ENCODE measurements around the gene IDH3B.
A peak's percentile ranks its signal among the peaks of the same experiment; 100 is the strongest.

The IDH3B gene

DNA sequence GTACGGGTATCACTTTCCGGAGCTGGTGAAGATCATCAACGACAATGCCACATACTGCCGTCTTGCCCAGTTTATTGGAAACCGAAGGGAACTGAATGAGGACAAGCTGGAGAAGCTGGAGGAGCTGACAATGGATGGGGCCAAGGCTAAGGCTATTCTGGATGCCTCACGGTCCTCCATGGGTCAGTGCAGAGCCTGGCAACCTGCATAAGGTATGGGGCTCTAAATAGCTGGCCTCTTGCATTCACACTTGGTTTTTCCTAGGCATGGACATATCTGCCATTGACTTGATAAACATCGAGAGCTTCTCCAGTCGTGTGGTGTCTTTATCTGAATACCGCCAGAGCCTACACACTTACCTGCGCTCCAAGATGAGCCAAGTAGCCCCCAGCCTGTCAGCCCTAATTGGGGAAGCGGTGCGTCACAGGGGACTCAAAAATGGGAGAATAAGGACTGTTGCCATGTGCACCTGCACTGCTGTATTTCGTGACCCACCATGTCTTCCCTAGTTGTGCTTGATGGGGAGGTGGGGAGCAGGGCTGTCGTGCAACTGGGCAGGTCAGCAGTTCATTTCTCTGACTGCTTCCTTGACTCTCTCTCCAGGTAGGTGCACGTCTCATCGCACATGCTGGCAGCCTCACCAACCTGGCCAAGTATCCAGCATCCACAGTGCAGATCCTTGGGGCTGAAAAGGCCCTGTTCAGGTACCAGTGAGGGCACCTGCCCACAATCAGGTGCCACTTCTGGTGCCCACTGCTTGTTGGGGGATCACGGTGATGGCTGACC lies 8.5 kb downstream of the IDH3B start:
- DNase-seq, result no peak

DNA sequence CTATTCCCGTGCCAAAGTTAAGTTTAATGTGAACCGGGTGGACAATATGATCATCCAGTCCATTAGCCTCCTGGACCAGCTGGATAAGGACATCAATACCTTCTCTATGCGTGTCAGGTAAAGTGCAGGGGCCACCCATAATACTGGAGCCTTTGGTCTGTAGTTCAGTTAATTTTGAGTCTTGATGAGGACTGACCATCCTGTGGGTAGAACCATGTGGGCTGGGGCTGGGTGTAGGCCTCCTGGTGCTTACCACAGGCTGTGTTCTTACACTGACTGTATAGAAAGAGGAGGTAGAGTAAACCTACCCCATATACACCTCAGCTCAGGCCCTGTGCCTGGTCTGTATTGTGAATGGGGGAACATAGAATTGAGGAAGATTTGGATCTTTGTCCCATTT lies 9.2 kb downstream of the IDH3B start:
- no peak for DNase-seq

DNA sequence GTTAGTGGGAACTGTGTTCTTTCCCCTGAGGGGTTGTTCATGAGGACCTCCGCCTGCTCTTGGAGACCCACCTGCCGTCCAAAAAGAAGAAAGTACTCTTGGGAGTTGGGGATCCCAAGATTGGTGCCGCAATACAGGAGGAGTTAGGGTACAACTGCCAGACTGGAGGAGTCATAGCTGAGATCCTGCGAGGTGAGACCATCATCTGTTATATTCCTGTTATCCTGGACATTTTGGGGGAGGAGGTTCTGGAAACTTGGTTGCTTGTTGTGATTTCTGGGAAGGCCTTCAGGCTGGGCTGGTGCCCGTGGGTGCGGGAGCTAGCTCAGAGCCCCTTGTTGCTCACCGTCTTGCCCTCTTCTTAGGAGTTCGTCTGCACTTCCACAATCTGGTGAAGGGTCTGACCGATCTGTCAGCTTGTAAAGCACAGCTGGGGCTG lies 9.6 kb downstream of the IDH3B start:
- DNase-seq, result no peak

DNA sequence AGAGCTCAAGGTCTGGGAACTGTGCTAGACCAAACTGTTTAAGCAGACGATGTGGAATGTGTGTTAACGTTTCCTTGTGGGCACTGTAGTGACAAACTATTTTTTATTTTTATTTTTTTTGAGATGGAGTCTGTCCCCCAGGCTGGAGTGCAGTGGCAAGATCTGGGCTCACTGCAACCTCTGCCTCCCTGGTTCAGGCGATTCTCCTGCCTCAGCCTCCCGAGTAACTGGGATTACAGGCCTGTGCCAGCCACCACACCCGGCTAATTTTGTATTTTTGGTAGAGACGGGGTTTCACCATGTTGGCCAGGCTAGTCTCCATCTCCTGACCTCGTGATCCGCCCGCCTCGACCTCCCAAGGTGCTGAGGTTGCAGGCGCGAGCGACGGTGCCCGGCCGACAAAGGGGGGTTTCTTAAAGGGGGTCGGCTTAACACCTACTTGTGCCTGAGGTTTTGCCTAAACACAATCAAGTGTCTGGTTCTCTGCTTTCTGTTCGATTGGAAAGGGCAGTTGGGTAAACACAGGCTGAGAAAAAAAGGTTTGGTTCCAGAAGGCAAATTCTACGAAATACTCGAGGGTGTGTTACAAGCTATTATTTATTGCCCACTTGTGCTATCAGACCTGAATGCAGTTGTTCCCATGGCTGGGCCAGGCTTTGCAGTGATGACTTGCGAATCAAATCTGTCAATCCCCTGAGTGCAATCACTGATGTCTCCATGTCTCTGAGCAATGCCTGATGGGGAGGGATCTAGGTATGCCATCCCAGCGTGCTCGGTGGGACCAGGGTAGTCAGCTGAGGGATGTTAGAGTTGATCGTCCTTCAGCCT lies 10.2 kb downstream of the IDH3B start:
- DNase-seq, result no peak

DNA sequence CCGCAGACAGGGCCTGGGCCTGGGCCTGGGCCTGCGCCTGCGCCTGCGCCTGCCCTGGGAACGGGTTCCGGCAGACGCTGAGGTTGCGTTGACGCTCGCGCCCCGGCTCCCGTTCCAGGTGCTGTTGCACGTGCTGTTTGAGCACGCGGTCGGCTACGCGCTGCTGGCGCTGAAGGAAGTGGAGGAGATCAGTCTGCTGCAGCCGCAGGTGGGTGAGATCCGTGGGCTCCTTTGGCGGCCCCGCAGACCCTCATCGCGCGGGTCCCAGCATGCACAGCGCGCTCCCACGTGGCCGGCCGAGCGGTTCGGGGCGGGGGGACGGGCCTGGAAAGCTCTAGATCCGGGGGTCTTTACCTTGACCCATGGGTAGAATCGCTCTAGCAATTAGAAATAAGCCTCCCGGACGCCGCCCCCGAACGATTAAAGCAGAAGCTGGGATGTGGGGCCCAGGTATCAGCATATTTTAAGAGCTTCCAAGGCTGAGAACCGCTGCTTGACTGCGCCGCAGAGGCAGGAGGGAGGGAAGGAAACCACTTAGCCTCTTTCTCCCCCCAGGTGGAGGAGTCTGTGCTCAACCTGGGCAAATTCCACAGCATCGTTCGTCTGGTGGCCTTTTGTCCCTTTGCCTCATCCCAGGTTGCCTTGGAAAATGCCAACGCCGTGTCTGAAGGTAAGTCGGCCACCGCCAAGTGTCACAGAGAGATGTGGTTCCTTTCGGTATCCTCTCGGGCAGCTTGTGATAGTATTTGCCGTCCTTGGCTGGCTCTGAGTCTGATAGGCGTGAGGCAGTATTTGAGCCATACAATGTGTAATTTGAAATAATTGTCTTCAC lies 11.1 kb downstream of the IDH3B start:
- DNase-seq, result peak; percentile 73

DNA sequence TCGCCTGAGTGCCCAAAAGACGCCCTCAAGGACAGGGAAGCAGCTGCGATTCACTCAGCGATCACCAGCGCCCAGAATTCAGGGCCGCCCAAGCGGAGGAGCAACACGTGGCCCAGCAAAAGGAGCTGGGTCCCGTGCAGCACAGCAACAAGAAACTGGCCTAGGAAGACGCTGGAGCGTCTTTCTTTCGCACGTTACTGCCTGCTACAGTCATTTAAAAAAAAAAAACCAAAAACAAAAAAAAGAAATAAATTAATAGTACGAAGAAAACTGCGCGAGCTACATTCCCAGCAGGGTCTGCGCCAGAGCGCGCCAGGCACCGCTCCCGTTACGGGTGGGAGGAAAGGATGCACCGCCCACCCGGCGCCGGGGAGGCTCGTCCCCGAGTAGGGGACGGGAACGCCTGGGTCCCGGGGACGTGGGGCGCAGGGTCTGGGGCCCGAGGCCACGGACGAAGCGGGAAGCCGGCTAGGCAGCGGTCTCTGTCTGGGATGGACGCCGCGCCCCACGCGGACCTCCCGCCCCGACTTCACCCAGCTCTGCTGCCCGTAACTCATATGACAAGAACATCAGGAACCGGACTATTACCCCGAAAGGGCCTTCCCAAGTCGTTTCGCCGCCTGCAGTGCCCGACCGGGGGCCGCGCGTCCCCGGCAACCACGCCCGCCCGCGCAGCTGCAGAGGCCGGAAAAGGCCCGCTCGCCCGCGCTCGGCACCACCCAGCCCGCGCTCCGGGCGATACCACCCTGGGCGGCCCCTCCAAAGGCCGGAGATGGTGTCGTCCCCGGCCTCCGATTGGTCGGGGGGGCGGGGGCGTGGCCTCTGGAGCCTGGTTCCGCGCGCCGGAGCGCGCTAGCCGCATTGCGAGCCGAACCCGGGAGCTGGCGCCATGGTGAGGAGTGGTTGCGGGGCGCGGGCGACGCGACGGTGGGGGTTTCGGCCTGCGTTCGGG lies 12.0 kb downstream of the IDH3B start, which contains the start of gene NOP56:
NOP56 (plus strand) TSS at position 861 of the 952 bp plus-strand sequence; CDS start at position 890, 29 bp downstream.
- peak; percentile 88 for DNase-seq

DNA sequence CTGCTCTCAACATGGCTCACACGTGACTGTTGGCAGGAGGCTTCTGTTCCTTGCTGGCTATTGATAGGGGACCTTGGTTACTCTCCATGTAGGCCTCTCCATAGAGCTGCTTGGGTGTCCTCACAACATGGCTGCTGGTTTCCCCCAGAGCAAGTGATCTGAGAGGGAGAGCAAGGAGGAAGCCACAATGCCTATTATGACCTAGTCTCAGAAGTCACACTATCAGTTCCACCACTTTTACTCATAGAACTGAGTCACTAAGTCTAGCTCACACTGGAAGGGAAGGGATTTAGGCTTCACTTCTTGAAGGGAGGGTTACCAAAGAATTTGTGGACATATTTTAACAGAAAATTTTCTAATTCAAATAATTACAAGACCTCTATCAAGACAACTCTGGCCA lies 20.3 kb downstream of the IDH3B start:
- DNase-seq, result no peak

DNA sequence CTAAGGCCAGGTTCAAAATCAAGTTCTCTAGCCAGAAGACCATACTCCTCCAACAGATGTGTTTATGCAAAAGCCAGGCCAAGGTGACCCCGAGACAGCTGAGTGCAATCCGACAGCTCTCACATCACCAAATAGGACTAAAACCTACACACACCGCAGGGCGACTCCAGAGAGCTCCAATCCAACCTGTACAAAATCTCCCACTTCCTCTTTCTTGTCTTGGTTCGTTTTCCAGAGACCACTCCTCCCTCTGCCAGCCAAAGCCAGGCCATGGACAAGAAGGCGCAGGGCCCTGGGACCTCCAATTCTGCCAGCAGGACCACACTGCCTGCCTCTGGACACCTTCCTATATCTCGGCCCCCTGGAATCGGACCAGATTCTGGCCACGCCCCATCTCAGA lies 23.1 kb downstream of the IDH3B start:
- DNase-seq, result no peak

DNA sequence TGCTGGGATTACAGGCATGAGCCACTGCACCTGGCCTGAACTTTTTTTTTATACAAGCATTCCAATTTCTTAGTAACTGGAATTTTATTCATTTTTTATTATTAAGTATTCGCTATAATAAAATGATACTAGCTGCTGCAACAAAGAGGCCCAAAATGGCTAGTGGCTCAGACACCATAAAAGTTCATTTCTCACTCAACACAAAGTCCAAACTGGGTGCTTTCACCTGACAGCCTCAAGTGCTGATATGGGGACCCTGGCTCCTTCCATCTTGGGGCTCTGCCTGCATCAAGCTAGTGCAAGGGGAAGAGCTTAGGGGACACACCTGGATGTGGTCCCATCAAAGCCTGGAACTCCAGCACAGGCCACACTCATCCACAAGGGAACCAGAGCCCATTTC lies 23.8 kb downstream of the IDH3B start:
- DNase-seq, result no peak

DNA sequence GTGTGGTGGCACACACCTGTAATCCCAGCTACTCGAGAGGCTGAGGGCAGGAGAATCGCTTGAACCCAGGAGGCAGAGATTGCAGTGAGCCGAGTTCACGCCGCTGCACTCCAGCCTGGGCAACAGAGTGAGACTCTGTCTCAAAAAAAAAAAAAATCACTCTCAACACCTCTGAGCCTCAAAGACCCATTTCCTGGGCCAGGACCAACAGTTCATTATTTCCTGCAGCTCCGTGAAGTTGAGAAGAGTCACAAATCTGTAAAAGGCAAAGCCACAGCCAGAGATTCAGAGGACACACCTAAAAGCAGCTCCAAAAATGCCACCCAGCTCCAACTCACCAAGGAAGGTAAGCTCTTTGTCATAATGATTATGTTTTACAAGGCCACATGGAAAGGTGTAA lies 26.8 kb downstream of the IDH3B start:
- no peak for DNase-seq

DNA sequence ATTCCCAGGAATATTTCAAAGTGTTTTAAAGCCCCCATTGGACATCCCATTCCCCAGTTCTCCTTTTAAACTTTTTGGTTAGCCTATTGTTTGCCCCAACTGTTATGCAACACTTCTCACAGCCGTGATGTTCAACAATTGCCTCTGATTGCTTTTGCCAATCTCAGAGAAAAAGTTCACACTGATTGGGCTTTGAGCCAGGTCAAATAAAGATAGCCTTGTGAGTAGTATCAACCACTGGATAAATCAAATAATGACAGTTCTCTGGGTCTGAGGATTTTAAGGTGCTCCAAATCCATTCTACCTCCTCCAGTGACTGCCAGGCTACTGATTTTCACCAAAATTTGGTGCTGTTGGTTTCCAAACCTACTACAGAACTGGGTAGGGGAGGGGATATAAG lies 30.6 kb downstream of the IDH3B start:
- DNase-seq, result no peak

DNA sequence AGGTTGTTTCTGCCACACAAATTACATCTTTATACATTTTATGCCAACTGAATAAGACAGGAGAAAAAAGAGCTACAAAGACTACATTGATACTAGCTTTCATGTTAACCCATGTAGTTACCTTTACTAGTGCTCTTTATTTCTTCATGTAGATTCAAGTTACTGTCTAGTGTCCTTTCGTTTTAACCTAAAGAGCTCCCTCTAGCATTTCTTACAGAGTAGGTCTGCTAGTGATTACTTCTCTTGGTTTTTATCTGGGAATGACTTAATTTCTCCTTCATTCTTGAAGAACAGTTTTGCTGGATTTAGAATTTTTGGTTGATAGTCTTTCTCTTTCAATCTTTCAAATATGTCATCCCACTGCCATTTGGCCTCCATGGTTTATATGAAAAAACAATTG lies 32.8 kb downstream of the IDH3B start:
- no peak for DNase-seq

DNA sequence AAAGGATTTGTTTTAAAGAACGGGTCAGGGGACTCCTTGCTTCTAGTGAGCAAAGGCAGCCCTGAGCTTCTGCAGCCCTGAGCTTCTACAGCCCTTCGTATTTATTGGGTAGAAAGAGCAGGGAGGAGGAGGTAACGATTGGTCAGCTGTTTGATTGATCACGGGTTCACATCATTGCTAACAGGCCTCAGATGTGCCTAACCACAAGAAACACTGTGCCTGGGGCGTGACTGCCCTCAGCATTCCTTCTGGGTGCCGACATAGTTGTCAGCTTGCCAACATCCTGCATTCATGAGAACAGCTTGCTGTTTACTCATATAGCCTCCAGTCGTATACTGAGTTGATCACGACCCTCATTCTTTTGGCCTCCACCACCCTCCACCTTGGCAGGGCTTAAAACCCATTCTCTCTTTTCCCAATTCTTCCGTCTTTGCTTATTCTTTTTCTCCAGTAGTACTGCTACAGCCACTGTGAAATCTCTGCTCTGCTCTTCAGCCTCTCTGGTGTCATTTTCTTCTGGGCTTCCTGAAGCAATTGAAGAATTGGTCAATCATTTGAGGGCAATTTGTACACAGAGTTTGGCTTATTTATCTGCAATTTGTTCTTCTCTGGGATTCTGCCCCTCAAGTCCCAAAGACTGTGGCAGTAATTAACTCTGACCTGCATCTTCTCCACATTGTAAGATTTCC lies 37.0 kb downstream of the IDH3B start:
- no peak for DNase-seq

DNA sequence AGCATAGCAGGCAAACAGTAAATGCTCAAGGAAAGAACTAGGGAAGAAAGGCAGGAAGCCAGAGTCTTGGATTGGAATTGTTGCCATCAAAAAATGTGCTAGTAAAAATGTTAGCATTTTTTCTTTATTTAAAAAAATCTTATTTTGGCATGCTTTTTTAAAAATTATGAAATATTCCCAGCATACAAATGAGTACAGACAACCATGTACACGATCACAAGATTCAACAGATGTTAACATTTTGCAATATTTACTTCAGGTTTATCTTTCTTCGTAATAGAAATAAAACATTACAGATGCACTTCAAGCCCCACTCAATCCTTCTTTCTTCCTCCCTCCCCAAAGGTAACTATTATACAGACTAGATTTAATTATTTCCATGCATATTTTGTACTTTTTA lies 39.0 kb downstream of the IDH3B start:
- no peak for DNase-seq

DNA sequence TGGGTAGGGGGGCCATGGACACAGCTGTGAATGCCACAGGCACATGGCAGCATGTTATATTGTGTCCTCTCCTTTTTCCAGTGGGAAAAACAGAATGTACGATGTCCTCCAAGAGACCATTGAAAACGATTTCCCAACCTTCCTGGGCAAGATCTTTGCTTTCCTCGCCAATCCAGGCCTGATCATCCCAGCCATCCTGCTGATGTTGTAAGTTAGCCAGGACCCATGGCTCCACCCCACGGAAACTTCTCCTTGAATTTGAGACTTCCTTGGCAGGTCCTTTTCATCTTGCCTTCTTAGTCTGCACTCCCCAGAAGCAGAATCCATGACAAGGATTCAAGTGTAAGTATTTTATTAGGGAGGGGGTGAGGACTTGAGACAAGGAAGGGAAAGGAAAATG lies 39.8 kb downstream of the IDH3B start:
- DNase-seq, result no peak

DNA sequence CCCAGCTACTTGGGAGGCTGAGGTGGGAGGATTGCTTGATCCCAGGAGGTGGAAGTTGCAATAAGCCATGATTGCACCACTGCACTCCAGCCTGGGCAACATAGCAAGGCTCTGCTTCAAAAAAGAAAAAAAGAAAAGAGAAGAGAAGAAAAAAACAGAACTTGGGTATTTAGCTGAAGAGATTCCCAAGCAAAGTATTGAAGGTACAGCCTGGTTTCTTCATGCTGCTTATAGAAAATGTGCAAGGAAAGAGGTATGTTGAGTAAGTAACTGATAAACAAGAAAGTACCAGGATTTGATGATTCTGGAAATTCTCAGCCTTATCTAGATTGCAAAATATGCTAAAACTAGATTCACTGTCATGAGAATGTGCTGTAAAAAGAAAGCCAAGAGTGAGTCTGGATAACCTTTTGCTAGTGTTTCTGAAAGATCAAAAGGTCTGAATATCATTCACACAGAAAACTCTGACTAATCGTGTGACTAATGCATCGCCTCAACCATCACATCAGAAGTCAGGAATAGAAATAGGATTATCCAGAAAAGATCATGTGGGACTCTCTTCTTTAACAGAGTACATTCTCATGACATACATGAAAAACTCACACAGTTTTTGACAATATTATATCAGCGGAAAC lies 43.9 kb downstream of the IDH3B start:
- DNase-seq, result no peak

DNA sequence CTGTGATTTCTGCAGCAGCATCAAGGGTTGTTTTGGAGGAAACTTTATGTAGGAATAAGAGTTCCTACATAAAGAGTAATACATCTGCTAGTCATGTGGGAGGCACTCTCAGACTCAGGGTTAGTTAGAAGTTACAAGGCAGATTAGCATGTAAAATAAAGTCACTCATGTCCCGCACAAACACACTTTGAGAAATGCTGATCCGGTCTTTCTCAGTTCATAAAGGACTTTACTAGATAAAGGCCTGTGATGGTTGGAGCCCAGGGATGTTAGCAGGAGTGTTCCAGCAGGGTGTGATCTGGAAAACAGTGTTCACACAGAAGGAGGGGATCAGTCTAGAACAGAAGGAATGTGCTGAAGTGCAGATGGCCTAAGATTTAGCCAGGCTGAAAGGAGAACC lies 44.7 kb downstream of the IDH3B start:
- no peak for DNase-seq

DNA sequence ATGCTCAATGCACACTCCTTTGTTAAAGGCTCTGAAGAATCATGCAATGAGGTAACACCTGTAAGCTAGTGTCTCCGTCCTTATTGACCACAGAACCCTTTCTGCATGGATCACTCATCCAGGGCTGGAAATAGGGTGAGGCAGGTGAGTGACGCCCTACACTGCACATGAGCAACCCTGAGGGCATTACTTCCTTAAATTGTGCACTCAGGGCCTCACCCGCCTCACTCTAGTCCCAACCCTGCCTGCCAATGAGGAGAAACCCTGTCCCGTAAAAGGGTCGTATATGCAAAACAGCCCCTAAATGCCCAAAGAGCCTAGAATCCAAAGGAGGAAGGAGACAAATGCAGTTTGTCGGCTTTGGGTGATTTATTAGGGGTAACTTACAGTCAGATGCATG lies 45.2 kb downstream of the IDH3B start:
- DNase-seq, result no peak

DNA sequence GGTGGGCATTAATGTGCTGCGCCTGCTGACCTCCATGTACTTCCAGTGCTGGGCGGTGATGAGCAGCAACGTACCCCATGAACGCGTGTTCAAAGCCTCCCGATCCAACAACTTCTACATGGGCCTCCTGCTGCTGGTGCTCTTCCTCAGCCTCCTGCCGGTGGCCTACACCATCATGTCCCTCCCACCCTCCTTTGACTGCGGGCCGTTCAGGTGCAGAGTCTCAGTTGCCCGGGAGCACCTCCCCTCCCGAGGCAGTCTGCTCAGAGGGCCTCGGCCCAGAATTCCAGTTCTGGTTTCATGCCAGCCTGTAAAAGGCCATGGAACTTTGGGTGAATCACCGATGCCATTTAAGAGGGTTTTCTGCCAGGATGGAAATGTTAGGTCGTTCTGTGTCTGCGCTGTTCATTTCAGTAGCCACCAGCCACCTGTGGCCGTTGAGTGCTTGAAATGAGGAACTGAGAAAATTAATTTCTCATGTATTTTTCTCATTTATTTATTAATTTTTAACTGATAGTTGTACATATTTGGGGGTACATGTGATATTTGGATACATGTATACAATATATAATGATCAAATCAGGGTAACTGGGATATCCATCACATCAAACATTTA lies 46.8 kb downstream of the IDH3B start:
- no peak for DNase-seq

DNA sequence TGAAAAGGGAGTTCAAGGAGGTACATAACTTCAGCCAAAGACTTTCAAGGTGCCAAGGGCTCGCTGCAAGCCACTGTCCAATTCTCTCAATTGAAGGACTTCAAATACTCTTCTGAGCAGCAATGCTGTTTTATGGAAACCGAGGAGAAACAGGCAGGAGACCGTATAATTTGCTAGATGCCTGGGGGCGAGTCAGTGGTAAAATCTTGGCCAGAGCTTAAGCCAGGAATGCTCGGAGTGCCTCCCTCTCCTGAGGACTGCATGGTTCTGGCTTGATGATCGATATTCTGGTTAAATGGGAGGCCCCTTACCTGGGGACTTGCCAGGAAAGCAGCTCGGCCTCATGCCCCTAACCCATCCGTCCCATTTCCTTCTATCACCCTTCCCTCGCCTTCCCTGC lies 47.4 kb downstream of the IDH3B start:
- no peak for DNase-seq

DNA sequence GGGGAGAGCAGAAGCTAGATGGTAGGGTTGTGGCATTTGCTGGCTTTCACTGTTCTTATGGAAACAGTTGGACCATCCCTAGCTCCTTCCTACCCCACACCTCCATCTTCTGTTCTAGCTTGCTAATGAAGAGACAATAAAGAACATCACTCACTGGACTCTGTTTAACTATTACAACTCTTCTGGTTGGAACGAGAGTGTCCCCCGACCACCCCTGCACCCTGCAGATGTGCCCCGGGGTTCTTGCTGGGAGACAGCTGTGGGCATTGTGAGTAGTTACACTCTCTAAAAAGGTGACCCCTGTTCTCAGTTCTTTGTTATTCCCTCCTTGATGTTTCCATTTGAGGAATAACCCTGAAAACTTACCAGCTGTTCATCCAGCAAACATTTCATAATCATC lies 51.9 kb downstream of the IDH3B start:
- DNase-seq, result no peak
